HEK293 (cell line): ENCODE results near the gene CCDC78.
A peak's percentile ranks its signal among the peaks of the same experiment; 100 is the strongest.

Experiments used
- GLIS1 ChIP-seq: fragments of 450-650 bp; formaldehyde crosslinking; IDR thresholded peaks from 2 replicates; pipeline ENCODE4 v1.5.1; 2016; ENCODE audit warnings: missing biosample characterization, missing genetic modification characterization
- GLIS2 ChIP-seq: fragments of 450-650 bp; formaldehyde crosslinking; IDR thresholded peaks from 2 replicates; pipeline ENCODE4 v1.5.1; 2016; ENCODE audit warnings: missing biosample characterization, missing genetic modification characterization
- IKZF3 ChIP-seq: fragments of 450-650 bp; IDR thresholded peaks from 2 replicates; pipeline ENCODE4 v1.5.0; 2018; ENCODE audit warnings: missing biosample characterization, mild to moderate bottlenecking, missing genetic modification characterization, moderate library complexity
- KLF1 ChIP-seq: fragments of 450-650 bp; formaldehyde crosslinking; IDR thresholded peaks from 2 replicates; pipeline ENCODE4 v1.5.1; 2016; ENCODE audit warnings: missing biosample characterization, missing genetic modification characterization
- KLF9 ChIP-seq: fragments of 450-650 bp; formaldehyde crosslinking; IDR thresholded peaks from 2 replicates; pipeline ENCODE4 v1.5.1; 2016; ENCODE audit warnings: missing biosample characterization, missing genetic modification characterization, low read depth
- MZF1 ChIP-seq: fragments of 450-650 bp; formaldehyde crosslinking; IDR thresholded peaks from 2 replicates; pipeline ENCODE4 v1.5.1; 2017; ENCODE audit warnings: missing biosample characterization, missing genetic modification characterization, borderline replicate concordance
- PATZ1 ChIP-seq: fragments of 450-650 bp; formaldehyde crosslinking; IDR thresholded peaks from 2 replicates; pipeline ENCODE4 v1.5.1; 2016; ENCODE audit warnings: missing biosample characterization, missing genetic modification characterization
- PRDM4 ChIP-seq: fragments of 450-650 bp; formaldehyde crosslinking; IDR thresholded peaks from 2 replicates; pipeline ENCODE4 v1.5.1; 2017; ENCODE audit warnings: missing biosample characterization, missing genetic modification characterization
- REPIN1 ChIP-seq: fragments of 450-650 bp; formaldehyde crosslinking; IDR thresholded peaks from 2 replicates; pipeline ENCODE4 v1.5.1; 2017; ENCODE audit warnings: missing biosample characterization, missing genetic modification characterization, low read depth
- TSHZ1 ChIP-seq: fragments of 450-650 bp; formaldehyde crosslinking; IDR thresholded peaks from 2 replicates; pipeline ENCODE4 v1.5.1; 2016; ENCODE audit warnings: missing biosample characterization, missing genetic modification characterization, borderline replicate concordance
- ZBTB10 ChIP-seq: fragments of 450-650 bp; formaldehyde crosslinking; IDR thresholded peaks from 2 replicates; pipeline ENCODE4 v1.5.1; 2016; ENCODE audit warnings: missing biosample characterization, missing genetic modification characterization
- ZBTB6 ChIP-seq: fragments of 450-650 bp; formaldehyde crosslinking; IDR thresholded peaks from 2 replicates; pipeline ENCODE4 v1.5.1; 2017; ENCODE audit warnings: missing biosample characterization, missing genetic modification characterization
- ZBTB8A ChIP-seq: fragments of 450-650 bp; formaldehyde crosslinking; IDR thresholded peaks from 2 replicates; pipeline ENCODE4 v1.5.1; 2016; ENCODE audit warnings: missing biosample characterization, missing genetic modification characterization
- ZFHX2 ChIP-seq: fragments of 450-650 bp; formaldehyde crosslinking; conservative IDR thresholded peaks from 2 replicates; pipeline ENCODE4 v1.5.1; 2016; ENCODE audit warnings: missing biosample characterization, missing genetic modification characterization
- ZNF121 ChIP-seq: fragments of 450-650 bp; formaldehyde crosslinking; IDR thresholded peaks from 2 replicates; pipeline ENCODE4 v1.5.1; 2016; ENCODE audit warnings: missing biosample characterization, missing genetic modification characterization
- ZNF133 ChIP-seq: fragments of 450-650 bp; formaldehyde crosslinking; IDR thresholded peaks from 2 replicates; pipeline ENCODE4 v1.5.1; 2016; ENCODE audit warnings: missing biosample characterization, missing genetic modification characterization
- ZNF157 ChIP-seq: fragments of 450-650 bp; formaldehyde crosslinking; IDR thresholded peaks from 2 replicates; pipeline ENCODE4 v1.5.1; 2016; ENCODE audit warnings: missing biosample characterization, missing genetic modification characterization
- ZNF354C ChIP-seq: fragments of 450-650 bp; formaldehyde crosslinking; IDR thresholded peaks from 2 replicates; pipeline ENCODE4 v1.5.1; 2016; ENCODE audit warnings: missing biosample characterization, missing genetic modification characterization, low read depth, borderline replicate concordance
- ZNF433 ChIP-seq: fragments of 450-650 bp; formaldehyde crosslinking; IDR thresholded peaks from 2 replicates; pipeline ENCODE4 v1.5.1; 2016; ENCODE audit warnings: missing biosample characterization, missing genetic modification characterization, low read depth
- ZNF488 ChIP-seq: fragments of 450-650 bp; formaldehyde crosslinking; IDR thresholded peaks from 2 replicates; pipeline ENCODE4 v1.5.1; 2016; ENCODE audit warnings: missing biosample characterization, missing genetic modification characterization
- ZNF610 ChIP-seq: fragments of 450-650 bp; formaldehyde crosslinking; IDR thresholded peaks from 2 replicates; pipeline ENCODE4 v1.5.1; 2016; ENCODE audit warnings: missing biosample characterization, missing genetic modification characterization, borderline replicate concordance
- ZNF830 ChIP-seq: fragments of 450-650 bp; IDR thresholded peaks from 2 replicates; pipeline ENCODE4 v1.5.0; 2018; ENCODE audit warnings: missing biosample characterization, missing genetic modification characterization, low read depth, mild to moderate bottlenecking, moderate library complexity
- ZNF843 ChIP-seq: fragments of 450-650 bp; formaldehyde crosslinking; IDR thresholded peaks from 2 replicates; pipeline ENCODE4 v1.5.1; 2016; ENCODE audit warnings: missing biosample characterization, missing genetic modification characterization
- ZSCAN4 ChIP-seq: fragments of 450-650 bp; formaldehyde crosslinking; IDR thresholded peaks from 2 replicates; pipeline ENCODE4 v1.5.1; 2017; ENCODE audit warnings: missing biosample characterization, missing genetic modification characterization
- ZSCAN5A ChIP-seq: fragments of 450-650 bp; formaldehyde crosslinking; IDR thresholded peaks from 2 replicates; pipeline ENCODE4 v1.5.1; 2016; ENCODE audit warnings: missing biosample characterization, missing genetic modification characterization

Gene CCDC78

GRCh38 chr16:768428-768827 lies 42.2 kb upstream of the CCDC78 start (continued):
- 0 out of 2 replicates have a peak, but pooled peaks have one; percentile 11 for TF ChIP-seq PATZ1 (tag by site-specific recombination)
- no peak for TF ChIP-seq REPIN1 (tag by site-specific recombination)
- no peak for TF ChIP-seq ZBTB10 (tag by site-specific recombination)
- no peak for TF ChIP-seq ZNF610 (tag by site-specific recombination)
- TF ChIP-seq ZSCAN5A: no peak
- TF ChIP-seq KLF9 (tag by site-specific recombination): peak; percentile 21; the same call in 1 of the 2 replicates
- no peak for TF ChIP-seq MZF1 (tag by site-specific recombination)
- no peak for TF ChIP-seq ZNF843 (tag by site-specific recombination)
- TF ChIP-seq ZNF157: no peak
- no peak for TF ChIP-seq ZSCAN4 (tag by site-specific recombination)
- TF ChIP-seq ZNF354C (tag by site-specific recombination): no peak
- no peak for TF ChIP-seq ZNF133 (tag by site-specific recombination)
- no peak for TF ChIP-seq ZNF121 (tag by site-specific recombination)
- peak; percentile 67; the same call in 1 of the 2 replicates for TF ChIP-seq ZFHX2
- TF ChIP-seq ZBTB6 (tag by site-specific recombination): no peak
- no peak for TF ChIP-seq TSHZ1 (tag by site-specific recombination)
- TF ChIP-seq ZNF830: no peak
- no peak for TF ChIP-seq ZNF433 (tag by site-specific recombination)
- TF ChIP-seq GLIS2 (tag by site-specific recombination): peak; percentile 33; the same call in 1 of the 2 replicates
- TF ChIP-seq KLF1 (tag by site-specific recombination): peak; percentile 87
- TF ChIP-seq GLIS1 (tag by site-specific recombination): peak; percentile 23; the same call in 1 of the 2 replicates
- TF ChIP-seq IKZF3 (tag by site-specific recombination): no peak
- no peak for TF ChIP-seq PRDM4 (tag by site-specific recombination)
- TF ChIP-seq ZBTB8A (tag by site-specific recombination): no peak
- TF ChIP-seq ZNF488 (tag by site-specific recombination): no peak
